ENCODE data around the gene TNFSF12. TPM values are rescaled to one million over a fixed set of nuclear protein-coding genes. Genes with fewer than 3 reads are reported as not detected.
A peak's percentile ranks its signal among the peaks of the same experiment; 100 is the strongest.

TNFSF12 gene
- total and polyA plus RNA-seq, 9 of the 15 experiments (the other 6 are each of a cell fraction or from before 2014, with no cell fraction given) = 0.03 to 0.95 (median 0.19) TPM; not detected in 3

DNA sequence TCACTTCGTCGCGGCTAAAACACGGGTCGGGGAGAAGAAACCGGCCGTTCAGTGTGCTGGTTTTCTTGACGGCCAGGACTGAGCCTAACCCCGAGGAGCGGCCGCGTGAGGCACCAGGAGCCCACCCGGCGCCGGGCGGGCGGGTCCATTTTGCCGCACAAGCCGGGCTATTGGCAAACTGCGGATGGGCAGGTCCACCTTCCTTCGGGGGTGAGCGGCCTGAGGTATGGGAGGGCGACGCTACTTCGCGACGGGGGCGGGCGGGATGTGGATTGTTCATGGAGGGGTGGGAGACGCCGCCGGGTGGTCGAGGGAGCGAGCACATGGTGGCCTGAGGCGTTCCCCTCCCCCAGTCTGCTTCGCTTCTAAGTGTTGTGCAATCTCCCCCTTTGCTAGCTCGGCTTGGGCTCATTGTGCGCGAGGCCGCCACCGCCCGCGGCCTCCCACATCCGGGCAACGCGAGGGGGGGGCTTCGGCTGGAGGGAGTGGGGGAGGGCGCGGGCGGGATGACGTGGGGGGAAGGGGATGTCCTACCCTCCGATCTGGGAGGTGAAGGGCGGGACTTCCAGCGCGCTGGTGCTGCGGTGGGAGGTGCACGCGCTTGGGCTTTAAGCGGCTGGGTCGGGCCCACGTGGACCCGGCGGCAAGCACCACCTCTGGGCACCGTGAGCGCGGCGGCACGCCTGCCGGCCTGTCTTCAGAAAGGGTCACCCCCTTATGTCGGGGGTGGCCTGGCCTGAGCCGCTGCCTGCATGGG, 24.6 kb downstream of the TNFSF12 start (continued):
- TF ChIP-seq, protein P1, sequence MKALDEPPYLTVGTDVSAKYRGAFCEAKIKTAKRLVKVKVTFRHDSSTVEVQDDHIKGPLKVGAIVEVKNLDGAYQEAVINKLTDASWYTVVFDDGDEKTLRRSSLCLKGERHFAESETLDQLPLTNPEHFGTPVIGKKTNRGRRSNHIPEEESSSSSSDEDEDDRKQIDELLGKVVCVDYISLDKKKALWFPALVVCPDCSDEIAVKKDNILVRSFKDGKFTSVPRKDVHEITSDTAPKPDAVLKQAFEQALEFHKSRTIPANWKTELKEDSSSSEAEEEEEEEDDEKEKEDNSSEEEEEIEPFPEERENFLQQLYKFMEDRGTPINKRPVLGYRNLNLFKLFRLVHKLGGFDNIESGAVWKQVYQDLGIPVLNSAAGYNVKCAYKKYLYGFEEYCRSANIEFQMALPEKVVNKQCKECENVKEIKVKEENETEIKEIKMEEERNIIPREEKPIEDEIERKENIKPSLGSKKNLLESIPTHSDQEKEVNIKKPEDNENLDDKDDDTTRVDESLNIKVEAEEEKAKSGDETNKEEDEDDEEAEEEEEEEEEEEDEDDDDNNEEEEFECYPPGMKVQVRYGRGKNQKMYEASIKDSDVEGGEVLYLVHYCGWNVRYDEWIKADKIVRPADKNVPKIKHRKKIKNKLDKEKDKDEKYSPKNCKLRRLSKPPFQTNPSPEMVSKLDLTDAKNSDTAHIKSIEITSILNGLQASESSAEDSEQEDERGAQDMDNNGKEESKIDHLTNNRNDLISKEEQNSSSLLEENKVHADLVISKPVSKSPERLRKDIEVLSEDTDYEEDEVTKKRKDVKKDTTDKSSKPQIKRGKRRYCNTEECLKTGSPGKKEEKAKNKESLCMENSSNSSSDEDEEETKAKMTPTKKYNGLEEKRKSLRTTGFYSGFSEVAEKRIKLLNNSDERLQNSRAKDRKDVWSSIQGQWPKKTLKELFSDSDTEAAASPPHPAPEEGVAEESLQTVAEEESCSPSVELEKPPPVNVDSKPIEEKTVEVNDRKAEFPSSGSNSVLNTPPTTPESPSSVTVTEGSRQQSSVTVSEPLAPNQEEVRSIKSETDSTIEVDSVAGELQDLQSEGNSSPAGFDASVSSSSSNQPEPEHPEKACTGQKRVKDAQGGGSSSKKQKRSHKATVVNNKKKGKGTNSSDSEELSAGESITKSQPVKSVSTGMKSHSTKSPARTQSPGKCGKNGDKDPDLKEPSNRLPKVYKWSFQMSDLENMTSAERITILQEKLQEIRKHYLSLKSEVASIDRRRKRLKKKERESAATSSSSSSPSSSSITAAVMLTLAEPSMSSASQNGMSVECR (CRISPR knock-in tag; IDR thresholded peaks at IDR 0.05) = peak; percentile 91
- no peak for TF ChIP-seq ZNF3 (CRISPR knock-in tag; IDR thresholded peaks at IDR 0.05)
- TF ChIP-seq CREB1 (IDR thresholded peaks at IDR 0.05) = peak; percentile 51; the same call in 1 of the 2 replicates
- peak; percentile 70 for TF ChIP-seq CREB1 (CRISPR knock-in tag; IDR thresholded peaks at IDR 0.05)
- TF ChIP-seq ARID1B (IDR thresholded peaks at IDR 0.05) = no peak
